LNCAP (cell line): ENCODE results near the gene N4BP2.

ENCODE experiments used
- TF ChIP-seq, protein P1 (sequence below): fragments of 450-650 bp; IDR thresholded peaks from 2 replicates; pipeline ENCODE4 v1.5.1; 2017; ENCODE audit warnings: mild to moderate bottlenecking

Gene N4BP2

GRCh38 chr4:40197879-40198689 is 141.4 kb downstream of the N4BP2 start:
- TF ChIP-seq, protein P1, sequence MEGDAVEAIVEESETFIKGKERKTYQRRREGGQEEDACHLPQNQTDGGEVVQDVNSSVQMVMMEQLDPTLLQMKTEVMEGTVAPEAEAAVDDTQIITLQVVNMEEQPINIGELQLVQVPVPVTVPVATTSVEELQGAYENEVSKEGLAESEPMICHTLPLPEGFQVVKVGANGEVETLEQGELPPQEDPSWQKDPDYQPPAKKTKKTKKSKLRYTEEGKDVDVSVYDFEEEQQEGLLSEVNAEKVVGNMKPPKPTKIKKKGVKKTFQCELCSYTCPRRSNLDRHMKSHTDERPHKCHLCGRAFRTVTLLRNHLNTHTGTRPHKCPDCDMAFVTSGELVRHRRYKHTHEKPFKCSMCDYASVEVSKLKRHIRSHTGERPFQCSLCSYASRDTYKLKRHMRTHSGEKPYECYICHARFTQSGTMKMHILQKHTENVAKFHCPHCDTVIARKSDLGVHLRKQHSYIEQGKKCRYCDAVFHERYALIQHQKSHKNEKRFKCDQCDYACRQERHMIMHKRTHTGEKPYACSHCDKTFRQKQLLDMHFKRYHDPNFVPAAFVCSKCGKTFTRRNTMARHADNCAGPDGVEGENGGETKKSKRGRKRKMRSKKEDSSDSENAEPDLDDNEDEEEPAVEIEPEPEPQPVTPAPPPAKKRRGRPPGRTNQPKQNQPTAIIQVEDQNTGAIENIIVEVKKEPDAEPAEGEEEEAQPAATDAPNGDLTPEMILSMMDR: no peak

GRCh38 chr4:40199179-40199670 is 142.6 kb downstream of the N4BP2 start:
- TF ChIP-seq, protein P1: no peak

DNA sequence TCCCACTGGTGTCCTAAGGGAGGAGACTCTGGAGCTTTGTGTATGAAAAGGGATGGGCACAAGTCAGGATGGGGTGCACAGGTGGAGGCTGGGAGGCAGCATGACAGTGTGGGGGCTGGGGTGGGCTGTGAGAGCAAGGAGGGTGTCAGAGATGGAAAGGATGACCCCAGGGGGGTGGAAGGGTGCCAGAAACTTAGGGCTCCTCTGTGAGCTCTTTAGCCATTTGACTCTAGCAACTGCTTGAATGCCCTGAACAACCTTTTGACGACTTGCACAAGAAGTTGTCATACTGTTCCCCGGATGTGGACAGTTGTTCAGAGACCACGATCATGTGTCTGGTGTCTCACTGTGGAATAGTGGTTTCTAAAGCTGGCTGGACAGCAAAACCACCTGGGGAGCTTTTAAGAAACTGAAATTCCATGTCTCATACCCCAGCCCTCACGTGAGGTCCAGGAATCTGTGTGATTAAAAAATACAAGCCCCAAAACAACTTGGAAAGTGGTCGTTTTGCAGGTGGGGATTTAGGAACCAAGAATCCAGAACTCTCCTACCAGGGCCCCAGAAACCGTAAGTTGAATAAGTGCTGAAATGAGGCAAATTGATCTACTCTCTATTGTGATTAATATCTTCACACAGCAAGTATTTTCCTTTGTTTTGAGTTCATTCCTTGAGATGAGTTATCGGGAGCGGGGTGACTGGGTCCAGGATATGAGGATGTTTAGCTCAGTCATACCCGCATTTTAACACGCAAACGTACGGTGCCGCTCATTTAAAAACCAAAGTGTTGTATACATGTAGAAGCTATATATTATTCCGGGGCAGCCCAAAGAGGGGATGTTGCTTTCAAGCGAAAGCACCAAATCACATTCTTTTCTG is 143.6 kb downstream of the N4BP2 start:
- TF ChIP-seq, protein P1: no peak

DNA sequence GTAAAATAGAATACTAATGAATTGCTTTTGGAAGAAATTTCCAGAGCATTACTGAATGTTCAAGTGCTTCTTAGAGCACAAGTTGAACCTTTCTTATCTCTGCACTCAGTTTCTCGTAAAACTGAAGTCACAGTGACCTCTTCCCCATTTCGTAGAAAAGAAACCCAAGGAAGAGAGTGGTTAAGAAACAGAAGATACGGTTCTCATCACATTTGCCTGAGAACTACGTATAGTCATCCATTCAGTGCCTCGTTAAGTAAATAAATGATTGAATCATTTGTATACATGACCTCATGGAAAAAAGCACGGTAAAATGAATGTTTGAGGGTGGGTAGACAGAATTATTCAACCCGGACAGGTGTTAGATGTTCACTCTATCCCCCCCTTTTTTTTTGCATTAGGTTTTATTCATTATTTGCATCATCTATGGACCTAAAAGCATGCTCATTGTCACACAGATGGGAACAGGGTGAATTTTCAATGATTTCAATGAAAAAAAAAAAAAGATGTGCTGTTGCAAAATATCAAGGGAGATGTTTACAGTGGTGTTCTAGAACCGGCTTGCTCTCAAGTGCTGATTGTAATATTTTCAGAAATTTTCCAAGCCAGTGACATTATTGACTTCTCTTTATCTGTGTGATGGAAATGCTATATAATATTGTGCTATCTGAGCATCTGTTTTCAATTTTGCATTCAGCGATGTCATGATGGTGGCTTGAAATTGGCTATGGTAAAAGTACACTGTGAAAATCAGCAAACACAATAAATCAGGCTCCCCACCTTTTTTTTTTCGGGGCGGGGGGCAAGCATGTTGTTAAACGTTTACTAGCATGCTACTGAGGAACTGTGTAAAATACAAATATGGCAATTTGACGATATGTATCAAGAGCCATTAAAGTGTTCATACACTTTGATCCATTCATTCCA is 144.5 kb downstream of the N4BP2 start:
- TF ChIP-seq, protein P1: no peak

DNA sequence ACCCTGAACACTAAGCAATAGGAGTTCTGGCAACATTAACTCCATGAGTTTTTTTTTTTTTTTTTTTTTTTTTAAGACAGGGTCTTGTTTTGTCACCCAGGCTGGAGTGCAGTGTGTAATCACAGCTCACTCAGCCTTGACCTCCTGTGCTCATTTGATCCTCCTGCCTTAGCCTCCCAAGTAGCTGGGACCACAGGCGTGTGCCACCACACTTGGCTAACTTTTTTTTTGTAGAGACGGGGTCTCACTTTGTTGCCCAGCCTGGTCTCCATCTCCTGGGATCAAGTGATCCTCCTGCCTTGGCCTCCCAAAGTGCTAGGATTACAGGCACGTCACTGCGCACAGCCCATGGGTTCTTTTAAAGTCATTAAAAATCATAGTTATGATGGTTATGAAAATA is 145.2 kb downstream of the N4BP2 start:
- TF ChIP-seq, protein P1: no peak

- TF ChIP-seq, protein P1: no peak
These were observed 145.8 kb downstream of the N4BP2 start for GRCh38 chr4:40202474-40202873.
